Measurements from ENCODE around the gene ACTG2. TPM values are rescaled to one million over a fixed set of nuclear protein-coding genes. Genes with fewer than 3 reads are reported as not detected.

The ACTG2 gene
- total RNA-seq: 59.6 and 113 TPM in 2 replicates

DNA sequence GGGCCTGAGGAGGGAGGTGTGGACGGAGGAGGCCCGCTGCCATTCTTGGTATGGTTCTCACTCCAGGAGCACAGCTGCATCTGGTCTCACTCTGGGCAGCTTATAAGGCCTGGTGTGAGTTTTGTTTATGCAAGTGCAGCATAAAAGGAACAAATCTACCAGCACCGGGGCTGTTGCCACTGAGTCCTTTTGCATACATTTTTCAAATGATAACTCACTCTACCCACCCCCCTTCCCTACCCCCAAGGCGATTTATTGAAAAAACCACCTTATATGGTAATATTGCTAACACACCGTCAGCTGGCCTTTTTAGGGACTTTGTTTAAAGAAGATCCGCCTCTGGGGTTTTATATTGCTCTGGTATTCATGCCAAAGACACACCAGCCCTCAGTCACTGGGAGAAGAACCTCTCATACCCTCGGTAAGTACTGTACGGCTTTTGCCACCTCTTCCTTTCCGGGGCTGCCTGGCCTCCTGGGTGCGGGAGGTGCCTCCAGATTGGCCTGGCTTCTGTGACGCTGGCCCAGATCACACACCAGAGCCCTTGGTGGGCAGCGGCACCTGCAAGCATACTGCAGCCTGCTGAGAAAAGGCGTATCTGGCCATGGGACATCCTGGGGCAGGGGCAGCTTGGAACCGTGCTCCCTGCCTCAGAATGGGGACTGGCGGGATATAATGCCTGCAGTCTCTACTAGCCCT lies at the start of gene ACTG2:
TSS of gene ACTG2 (plus strand) at position 378 of the 699 bp plus-strand sequence. CDS start 8,304 bp downstream, outside the sequence.
- peak within 1 kb of the TSS; percentile 45 for H3K4me3 ChIP-seq (ENCODE audit: low read depth, low read length)
- no peak for TF ChIP-seq CTCF (IDR thresholded peaks at IDR 0.05; ENCODE audit: insufficient read depth, low read depth, low read length)
- DNase-seq (ENCODE audit: low read depth): peak; percentile 75

DNA sequence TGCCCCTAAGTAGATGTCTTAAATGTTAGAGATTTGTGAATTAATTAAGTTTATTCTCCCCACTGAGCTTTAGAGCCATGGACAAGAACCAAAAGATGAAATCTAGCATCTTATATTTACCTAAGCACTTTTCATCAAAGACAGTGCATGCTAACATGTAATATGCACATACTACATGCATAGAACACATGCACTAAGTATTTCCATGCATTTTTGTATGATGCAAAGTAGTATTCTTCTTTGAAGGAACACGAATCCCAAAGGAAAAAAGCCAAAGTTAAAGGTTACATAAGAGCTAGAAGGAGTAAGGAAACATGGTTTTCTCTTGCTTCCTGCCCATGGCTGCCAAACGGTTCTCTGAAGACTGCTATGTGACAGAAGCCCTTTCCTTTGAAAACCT lies 48.7 kb upstream of the ACTG2 start:
- TF ChIP-seq CTCF (IDR thresholded peaks at IDR 0.05; ENCODE audit: insufficient read depth, low read depth, low read length): no peak
- no peak for DNase-seq (ENCODE audit: low read depth)
- no peak overlapping the region for H3K4me3 ChIP-seq (ENCODE audit: low read depth, low read length)

GRCh38 chr2:73850009-73850408 lies 42.8 kb upstream of the ACTG2 start:
- TF ChIP-seq CTCF (IDR thresholded peaks at IDR 0.05; ENCODE audit: insufficient read depth, low read depth, low read length): no peak
- H3K4me3 ChIP-seq (ENCODE audit: low read depth, low read length): no peak overlapping the region
- DNase-seq (ENCODE audit: low read depth): no peak

GRCh38 chr2:73851274-73851673 lies 41.5 kb upstream of the ACTG2 start:
- no peak for DNase-seq (ENCODE audit: low read depth)
- peak; percentile 24 for TF ChIP-seq CTCF (IDR thresholded peaks at IDR 0.05; ENCODE audit: insufficient read depth, low read depth, low read length)

DNA sequence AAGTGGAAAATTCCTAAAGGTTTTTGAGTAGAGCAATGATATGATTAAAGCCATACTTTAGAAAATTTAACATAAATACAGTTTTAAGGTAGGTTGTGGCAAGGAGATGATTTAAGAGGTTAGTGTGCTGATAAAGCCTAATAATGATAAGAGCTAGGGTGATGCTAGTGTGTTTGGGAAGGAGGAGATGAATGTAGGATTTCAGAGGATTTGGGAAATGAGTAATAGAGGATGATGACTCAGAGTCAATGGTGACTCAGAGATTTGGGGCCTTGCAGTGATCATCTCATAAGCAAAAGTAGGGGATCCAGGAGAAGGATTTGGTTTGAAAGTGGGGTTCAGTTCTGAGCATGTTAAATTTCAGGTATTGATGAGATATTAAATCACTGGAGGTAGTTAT lies 40.8 kb upstream of the ACTG2 start:
- peak; percentile 90 for DNase-seq (ENCODE audit: low read depth)
- no peak overlapping the region for H3K4me3 ChIP-seq (ENCODE audit: low read depth, low read length)
- TF ChIP-seq CTCF (IDR thresholded peaks at IDR 0.05; ENCODE audit: insufficient read depth, low read depth, low read length): no peak

More at GRCh38 chr2:73851274-73851673, 41.5 kb upstream of the ACTG2 start:
- no peak overlapping the region for H3K4me3 ChIP-seq (ENCODE audit: low read depth, low read length)

- no peak for TF ChIP-seq CTCF (IDR thresholded peaks at IDR 0.05; ENCODE audit: insufficient read depth, low read depth, low read length)
- H3K4me3 ChIP-seq (ENCODE audit: low read depth, low read length): no peak overlapping the region
- DNase-seq (ENCODE audit: low read depth): no peak
Measured at GRCh38 chr2:73855526-73855925, 37.3 kb upstream of the ACTG2 start.

GRCh38 chr2:73856214-73856613 lies 36.6 kb upstream of the ACTG2 start:
- no peak for TF ChIP-seq CTCF (IDR thresholded peaks at IDR 0.05; ENCODE audit: insufficient read depth, low read depth, low read length)
- H3K4me3 ChIP-seq (ENCODE audit: low read depth, low read length): no peak overlapping the region
- peak; percentile 56 for DNase-seq (ENCODE audit: low read depth)

All from fibroblast of villous mesenchyme (primary cell).